NCI-H1436 treated with DMSO at 0.1 percent for 48 hours (cell line): ENCODE data around the gene FHL3.

ENCODE experiments used
- DNase-seq: peaks from one replicate; lab custom pipeline; 2025; lab: John Stamatoyannopoulos, UW

FHL3 gene, protein sequence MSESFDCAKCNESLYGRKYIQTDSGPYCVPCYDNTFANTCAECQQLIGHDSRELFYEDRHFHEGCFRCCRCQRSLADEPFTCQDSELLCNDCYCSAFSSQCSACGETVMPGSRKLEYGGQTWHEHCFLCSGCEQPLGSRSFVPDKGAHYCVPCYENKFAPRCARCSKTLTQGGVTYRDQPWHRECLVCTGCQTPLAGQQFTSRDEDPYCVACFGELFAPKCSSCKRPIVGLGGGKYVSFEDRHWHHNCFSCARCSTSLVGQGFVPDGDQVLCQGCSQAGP

DNA sequence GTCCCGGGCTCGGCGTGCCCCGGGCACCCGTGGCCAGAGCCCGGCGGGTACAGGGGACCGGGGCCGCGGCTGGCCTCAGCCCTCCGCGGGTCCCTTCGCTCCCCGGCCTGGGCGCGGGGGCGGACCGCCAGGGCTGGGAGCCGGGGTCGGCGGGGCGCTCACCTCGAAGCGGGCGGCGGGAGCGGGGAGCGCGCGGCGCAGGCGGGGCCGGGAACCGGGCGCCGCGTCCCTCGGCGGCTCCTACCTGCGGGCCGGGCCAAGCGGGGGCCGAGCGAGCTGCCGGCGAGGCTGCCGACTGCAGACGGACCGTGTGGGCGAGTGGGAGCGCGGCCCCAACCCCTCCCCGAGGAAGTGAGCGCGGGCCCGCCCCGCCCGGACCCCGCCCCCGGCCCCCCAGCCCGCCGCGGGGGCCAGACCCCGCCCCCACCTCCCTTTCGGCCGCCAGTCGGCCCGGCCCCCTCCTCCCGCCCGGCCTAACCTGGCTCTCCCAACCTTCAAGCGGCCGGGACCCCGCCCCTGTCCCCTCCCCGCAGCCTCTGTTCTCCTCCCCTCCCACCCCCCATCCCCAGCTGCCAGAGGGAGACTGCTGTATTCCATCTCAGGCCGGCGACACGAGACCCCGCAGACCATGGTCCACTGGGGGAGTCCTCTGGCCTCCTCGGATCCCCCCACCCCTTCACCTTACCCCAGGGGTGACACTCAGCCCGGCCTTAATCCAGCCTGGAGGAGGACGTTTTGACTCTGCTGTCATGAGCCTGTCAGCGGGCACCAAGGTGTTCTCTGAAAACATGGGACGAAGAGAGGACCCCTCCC is at the start of gene FHL3:
Gene FHL3, minus strand, starts transcription at position 320 of the 813 bp plus-strand sequence. CDS start 6,102 bp downstream, outside the sequence.
- no peak for DNase-seq

DNA sequence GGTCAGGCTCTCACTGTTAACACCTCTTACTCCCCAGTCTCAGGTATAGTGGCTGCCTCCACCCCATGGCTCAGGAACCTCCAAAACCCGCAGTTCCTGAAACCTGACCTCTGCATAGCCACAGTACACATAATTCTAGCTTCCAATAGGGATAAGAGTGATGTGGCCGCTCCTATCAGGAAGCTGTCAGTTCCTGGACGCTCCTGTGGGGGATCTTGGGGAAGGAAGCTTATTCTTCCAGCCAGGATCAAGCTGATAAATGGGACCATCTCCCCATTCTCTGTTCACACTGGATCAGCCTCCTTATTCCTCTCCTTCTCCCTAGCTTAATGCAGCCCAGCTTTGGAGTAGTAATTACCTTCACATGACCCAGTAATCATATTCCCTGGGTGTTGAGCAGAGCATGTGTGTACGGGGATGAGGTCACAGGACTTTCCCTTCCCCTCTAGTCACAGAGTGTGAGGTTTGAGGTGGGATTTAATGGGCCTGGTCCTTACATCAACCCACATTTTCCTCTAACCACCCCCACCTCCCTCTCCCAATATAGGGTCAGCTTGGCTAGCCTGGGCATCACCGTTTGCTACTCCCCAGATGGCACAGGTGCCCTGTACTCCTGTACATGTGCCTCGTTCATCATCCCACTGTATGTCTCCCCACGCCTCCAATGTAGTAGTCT is 48.2 kb upstream of the FHL3 start:
- no peak for DNase-seq

DNA sequence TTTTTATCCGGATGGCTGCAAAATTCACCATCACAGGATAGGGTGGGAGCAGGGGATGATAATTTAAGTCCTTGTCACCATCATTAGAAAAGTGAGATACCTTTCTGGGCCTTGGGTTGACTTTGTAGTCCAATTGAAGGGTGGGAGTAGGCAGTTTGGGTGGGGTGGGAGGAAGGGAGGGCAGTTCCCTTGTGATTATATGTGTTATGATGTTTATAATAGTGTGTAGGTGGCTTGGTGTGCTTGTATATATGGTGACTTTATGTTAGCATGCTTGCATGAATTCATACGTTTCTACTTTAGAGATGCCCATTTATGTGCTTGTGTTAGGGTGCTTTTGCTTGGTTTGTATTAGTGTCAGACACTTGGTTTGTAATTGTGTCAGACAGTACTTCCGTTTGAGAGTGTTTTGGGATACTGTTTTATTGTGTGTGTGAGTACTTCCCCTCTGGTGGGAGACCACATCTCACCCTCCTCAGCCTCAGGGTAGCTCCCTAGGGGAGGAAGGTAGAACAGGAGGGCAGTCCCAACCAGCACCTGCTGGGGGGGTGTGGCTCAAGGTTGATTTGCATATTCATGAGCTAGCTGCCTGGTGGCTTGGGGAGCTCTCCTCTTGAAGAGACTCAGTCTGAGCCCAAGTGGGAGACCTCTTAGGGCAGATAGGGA is 47.6 kb upstream of the FHL3 start:
- no peak for DNase-seq

DNA sequence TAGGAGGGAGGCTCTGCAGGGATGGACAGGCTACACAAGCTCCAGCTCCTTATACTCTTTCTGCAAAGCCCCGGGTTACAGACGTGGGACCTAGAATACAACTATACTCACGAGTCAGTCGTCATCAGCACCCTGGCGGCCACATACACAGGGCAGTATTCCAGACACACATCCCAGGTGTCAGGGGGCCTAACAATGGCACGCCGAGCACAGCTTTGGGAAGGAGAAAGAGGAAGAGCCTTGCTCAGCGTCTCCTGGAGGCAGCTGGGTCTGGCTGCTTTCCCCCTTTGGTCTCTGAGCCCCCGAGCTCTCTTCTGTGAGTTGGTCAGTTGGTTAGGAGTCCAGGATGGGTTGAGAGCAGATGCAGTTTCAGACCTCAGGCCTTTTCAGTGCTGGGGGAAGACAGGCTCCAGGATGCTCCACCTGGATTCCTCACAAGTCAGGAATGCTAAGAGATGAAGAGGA is 45.8 kb upstream of the FHL3 start:
- DNase-seq: no peak

DNA sequence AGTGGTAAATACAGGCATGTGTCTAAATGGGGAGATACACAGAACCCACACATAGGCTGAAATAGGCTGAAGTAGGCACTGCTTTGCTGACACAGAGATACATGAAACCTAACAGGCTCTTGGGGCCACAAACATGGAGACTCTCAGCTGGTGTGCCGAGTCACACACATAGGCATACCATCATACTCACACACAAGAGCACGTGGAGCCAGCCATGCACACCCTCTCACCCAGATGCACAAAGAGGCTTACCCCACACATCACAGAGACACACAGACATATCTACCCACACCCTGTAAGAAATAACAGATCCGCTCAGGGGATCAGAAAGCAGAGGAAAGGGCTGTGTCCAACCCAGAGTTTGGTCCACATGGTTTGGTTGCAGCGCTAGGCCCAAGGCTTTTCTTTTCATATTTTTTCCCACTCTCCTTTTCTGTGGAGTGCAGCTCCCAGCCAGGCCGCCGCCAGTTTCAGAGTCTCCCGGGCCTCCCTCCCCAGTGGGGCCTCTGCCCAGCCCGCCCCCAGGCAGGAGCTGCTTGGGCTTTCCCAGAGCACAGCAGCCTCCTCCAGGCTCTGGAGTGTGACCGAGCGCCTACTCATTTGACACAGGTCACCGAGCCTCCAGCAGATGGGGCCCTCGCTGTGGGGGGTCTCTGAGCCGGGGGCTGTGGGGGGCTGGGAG is 45.2 kb upstream of the FHL3 start:
- DNase-seq: no peak

DNA sequence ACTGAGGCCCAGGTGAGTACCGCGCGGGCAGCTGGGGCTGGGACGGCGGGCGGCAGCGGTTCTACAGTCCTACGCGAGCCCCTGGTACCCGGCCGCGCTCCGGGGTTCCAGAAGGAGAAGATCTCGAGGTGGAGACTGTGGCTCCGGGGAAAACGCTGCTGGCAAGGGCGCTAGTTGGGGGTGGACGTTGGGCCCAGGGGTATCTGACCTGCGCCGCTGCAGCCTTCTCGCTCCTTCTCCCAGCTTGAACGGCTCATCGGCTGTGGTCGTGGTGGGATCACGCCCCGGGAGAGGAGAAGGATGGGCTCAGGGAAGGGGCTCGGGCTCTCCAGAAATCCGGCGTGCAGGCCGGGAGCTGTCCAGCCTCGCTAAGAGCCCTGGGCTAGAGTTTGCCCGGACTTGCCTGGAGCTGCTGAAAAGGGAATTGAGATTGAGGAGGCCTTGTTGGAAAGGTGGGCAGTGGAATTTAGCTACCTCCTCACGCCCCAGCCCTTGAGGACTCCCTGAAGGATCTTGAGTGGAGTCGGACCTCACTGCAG is 42.4 kb upstream of the FHL3 start:
- DNase-seq: no peak

DNA sequence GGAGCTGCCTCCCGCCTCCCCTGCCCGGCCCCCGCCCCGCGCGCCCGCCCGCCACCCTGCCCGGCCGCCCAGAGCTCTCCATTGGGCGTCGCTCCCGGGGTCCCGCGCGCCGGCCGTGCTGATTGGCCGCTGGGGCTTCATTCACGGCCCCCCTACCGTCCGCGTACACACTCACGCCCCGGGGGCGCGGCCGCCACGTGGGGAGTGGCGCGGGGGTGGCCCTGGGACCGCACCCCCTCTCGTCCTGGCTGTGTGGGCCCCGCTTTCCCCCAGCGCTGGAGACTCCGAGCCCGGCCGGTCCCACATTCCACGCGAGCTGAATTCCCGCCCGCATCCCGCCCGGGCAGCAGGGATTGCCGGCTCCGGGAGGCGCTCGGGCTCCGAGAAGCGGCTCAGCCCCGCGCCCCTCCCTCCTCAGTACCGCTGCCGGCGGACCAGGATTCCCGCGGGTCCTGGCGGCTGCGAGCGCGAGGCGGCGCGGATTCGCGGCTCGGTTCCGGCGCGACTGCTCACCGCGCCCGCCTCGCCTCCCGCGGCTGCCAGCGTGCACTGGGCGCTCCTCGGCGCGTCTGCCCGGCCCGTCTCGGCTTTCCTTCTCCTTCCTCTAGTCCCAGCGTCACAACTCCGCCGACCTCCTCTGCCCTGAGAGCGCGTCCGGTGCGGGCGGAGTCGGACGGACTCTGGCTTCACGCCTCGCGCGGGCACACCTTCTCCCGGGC is 41.7 kb upstream of the FHL3 start:
- DNase-seq: no peak

DNA sequence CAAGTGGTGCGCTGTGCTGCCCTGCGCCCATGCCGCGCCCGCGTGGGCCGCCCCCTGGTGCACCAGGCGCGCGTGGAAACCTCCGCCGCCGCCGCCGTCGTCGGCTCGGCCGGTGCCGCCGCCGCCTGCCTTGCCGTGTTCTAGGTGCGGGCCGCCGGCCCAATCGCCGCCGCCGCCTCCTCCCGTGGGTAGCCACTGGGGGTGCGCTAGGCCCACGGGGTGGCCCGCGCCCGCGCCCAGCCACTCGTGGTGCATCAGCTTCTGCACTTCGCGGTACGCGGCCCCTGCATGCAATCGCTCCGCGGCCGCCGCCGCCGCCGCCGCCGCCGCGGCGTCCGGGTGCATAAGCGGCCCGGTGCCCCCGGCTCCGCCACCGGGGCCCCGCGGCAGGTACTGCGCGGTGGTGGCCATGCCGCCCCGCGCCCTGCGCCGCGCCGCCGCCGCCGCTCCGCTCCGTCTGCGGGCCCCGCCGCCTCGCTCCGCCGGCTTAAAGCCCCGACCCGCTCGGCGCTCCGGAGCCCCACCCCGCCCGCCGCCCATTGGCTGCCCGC is 41.1 kb upstream of the FHL3 start, which contains the start of gene POU3F1:
Gene POU3F1, minus strand, starts transcription at position 461 of the 551 bp plus-strand sequence. Its CDS starts 50 bp downstream, at position 411.
- no peak for DNase-seq

DNA sequence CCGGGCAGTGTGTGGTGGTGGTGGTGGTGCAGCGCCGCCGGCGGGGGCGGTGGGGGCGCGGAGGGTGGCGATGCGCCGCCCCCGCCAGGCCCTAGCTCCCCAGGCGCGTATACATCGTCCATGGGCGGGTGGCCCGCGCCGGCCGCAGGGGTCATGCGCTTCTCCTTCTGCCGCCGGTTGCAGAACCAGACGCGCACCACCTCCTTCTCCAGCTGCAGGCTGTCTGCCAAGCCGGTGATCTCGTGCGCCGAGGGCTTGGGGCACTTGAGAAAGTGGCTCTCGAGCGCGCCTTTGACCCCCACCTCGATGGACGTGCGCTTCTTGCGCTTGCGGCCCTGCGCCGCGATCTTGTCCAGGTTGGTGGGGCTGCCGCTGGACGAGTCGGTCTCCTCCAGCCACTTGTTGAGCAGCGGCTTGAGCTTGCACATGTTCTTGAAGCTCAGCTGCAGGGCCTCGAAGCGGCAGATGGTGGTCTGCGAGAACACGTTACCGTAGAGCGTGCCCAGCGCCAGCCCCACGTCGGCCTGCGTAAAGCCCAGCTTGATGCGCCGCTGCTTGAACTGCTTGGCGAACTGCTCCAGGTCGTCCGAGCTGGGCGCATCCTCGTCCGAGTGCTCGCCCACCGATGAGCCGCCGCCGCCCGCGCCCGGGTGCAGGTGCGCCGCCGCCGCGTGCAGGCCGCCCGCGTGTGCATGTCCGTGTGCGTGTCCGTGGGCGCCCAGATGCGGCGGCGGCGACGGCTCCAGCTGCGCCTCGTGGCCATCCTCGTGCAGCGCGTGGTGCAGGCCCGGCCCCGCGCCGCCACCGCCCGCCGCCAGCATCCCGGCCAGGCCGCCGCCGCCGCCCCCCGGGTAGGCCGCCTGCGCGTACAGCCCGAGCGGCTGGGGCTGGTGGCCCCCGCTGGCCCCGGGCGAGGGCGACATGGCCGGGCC is 40.4 kb upstream of the FHL3 start:
- no peak for DNase-seq

DNA sequence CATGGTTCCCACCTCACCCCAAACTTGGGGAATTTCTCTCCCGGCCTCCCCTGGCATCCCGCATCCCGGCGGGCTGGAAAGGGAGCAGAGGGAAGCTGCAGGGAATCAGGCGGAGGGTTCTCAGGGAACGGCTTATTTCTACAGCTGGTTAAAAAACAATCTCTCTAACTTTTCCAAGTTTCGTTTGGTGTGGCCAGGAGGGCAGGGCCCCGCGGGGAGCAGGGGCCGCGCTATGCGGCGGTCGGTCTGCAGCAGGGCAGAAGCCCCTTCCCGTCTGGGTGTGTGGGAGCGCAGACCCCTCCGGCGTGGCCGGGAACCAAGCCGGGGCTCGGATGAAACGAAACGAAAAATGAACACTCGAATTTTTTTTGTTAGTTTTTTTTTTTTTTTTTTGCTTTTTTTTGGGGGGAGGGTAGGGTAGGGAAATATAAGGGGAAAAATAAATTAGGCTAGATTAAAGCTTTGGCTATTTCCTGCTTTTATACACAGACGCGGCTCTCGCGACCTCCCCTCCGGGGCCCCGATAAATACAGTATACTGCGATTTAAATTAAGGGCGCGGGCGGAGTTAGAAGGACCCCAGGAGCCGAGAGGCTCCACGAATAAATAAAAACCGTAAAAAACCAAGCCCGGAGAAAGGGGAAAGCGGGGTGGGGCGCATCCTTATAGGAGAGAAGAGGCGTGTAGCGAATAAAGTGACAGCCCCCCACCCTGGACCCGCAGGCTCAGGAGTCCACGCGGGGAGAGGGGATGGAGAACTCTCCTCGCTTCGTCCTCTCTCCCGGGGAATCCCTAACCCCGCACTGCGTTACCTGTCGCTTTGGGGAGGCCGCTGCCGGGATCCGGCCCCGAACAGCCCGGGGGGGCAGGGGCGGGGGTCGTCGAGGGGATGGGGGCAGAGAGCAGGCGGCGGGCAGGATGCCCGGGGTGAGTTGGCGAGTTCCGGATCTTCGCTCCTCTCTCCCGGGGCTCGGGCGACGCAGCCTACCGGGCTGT is 39.2 kb upstream of the FHL3 start:
- DNase-seq: no peak

DNA sequence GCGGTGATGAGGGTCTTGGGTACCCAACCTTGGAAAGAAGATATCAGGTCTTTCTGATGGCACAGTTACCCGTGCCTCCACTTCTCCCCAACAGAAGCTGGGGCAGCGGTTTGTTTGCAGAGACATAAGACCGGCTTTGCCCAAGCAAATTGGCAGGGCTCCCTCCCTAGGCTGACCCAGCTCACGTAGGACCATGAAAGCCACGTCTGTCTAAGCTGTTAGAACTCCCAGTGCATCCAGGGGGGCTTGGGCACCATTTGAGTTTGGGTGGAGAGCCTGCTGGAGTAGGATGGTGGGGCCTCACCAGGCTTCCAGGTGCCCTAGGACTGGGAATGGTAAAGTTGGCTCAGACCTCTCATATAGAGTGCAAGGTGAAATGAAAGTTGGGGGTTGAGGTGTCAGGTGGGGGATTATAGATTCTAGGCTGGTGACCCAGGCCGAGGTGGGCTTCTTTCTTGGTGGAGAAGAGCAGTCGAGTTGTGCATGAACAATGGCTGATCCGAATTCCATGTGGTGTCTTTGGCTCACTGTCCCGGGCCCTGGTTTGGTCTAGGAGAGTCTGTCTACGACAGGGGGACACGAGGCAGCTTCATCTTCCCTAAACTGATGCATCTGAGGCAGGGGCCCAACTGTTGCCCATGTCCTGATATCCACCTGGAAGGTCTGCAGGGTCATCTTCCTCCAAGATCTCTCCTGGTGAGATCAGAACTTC is 37.9 kb upstream of the FHL3 start:
- DNase-seq: no peak

DNA sequence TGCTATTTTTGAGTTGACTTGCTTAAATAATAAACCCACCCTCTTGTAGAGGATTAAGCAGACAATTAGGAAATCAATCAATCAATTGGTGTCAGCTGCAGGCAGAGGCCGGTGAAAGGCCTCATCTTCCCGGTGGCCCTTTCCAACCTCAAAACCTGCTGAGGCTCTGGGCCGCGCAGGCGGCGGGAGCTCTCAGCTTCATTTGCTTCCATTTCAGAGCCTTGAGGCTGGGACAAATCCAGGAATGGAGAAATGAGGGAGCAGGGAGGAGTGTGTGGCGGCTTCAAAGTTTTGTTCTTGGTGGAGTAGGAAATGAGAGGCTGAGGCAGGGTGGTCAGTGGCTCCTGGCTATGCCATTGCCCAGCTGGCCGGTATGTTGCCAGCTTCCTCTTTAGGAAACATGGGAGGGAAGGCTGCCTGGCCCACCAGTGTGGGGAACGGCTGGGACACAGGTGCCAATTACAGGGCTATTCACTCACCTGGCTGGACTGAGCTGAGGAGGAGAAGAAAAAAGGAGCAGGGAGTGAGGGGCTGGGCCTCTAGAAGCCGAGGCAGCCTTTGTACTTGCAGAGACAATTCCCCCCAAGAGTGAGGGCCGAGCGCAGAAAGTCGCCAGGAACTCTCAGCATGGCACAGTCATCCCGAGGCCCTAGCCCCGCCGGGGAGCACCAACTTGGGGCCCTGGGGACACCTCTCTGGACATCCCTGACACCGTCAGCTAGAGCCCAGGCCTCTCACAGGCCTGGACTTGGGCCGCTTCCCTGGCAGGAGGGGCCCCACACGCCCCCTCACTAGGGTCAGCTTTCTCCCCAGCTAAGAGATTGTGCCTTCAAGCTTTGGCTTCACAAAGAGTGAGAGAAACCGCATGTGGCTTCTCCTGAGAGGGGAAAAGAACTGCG is 36.9 kb upstream of the FHL3 start:
- DNase-seq: no peak

DNA sequence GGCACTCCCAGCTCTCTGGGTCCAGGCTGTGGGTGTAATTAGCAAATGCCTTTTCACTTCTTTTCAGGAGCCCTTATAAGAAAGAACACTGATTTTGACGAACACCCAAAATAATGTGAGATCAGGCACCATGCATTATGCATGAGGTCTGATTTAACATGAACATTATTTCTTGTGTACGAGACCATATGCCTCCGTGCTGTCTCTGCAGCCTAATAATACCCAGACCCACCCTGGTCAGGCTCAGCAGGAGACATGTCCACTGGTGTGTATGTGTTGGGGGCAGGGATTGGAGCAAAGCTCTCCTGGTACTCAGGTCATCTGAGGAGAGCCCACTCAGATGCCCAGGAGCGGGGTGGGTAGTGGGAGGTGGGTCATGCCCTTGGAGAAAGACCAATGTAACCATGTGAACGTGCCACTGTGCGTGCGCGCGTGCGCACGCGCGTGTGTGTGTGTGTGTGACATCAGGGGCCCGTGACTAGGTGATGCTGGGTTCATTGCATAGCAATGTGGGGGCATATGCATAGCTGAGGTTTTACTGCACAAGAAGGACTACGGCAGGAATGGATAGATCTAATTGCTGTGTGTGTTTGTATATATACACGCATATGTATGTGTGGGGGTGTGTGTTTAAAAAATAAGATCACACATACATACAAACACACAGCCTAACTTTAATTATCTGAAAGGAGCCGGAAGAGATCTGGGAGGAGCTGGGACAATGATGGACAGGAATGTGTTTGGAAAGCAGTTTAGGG is 34.2 kb upstream of the FHL3 start:
- DNase-seq: no peak

DNA sequence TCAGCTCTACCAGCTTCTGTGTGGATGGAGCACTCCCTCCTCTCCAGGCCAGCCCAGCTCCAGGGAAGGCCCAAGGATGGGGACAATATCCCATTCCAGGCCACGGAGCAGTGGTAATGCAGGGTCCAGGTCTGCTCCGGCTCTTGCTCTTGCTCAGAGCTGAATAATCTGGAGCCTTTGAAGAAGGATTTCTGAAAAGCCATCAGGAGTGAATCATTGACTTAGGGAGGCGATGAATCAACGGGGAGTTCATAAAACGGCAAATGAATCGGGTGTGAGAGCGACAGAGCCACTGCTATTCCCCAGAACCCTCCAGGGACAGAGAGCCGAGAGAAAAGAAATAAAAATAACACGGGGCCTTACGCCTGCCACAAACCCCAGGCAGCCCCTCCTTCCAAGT is 33.5 kb upstream of the FHL3 start:
- no peak for DNase-seq

DNA sequence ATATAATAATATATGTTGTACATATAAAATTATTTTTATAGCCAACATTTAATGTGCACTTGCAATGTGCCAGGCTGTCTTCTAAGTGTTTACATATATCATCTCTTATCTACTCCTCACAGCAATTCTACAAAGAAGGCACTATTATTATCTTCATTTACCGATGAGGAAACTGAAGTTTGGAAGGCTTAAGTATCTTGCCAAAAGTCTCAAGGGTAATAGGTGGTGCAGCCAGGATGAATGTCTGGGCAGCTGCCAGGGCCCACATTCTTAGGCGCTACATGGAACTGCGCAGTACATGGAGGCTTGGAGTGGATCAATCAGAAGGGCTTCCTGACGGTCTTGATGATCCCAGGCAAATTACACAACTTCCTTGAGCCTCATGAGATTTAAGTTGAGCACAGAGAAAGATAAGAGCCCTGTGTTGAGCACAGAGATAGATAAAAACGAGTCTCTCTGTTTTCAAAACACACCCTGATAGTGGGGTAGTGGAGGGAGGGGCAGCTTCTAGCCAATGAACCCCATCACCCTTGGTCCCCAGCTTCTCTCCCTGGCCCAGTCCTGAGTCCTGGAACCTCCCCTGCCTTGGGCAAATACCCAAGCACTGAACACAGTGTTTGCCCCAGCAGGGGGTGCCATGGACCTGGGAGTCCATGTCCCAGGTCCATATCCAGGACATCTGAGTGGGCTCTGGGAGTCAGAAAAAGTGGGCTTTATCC is 32.1 kb upstream of the FHL3 start:
- no peak for DNase-seq
